Measurements from ENCODE around the gene DDR1. TPM values are rescaled to one million over a fixed set of nuclear protein-coding genes. Genes with fewer than 3 reads are reported as not detected.

DDR1 gene
- total RNA-seq, 1 donor from 2014 or later = 18.8 TPM

- H3K27me3 Mint-ChIP-seq = no peaks in the 10 kb centered on the region
- peaks cover 10% of the 10 kb centered on the region for H3K36me3 Mint-ChIP-seq (ENCODE audit: low read depth)
- intact Hi-C loops (cut with micrococcal nuclease) = no loop called here
- no peak overlapping the region for H3K4me3 Mint-ChIP-seq
- peaks cover 17% of the 10 kb centered on the region for H3K4me1 Mint-ChIP-seq
- H3K27ac Mint-ChIP-seq = no peak overlapping the region
- no peaks in the 10 kb centered on the region for H3K9me3 Mint-ChIP-seq
- DNase-seq = no peak
Observed at GRCh38 chr6:30889921-30890645, 5.8 kb downstream of the DDR1 start.

- DNase-seq = no peak
- Mint-ChIP-seq H3K4me1 (peaks cover 11% of the 10 kb centered on the region), H3K27ac (no peak overlapping the region), H3K9me3 (no peaks in the 10 kb centered on the region), H3K27me3 (no peaks in the 10 kb centered on the region), H3K4me3 (no peak overlapping the region), H3K36me3 (ENCODE audit: low read depth) (peaks cover 10% of the 10 kb centered on the region)
- intact Hi-C loops (cut with micrococcal nuclease) = no loop called here
Observed at GRCh38 chr6:30890646-30891449, 6.5 kb downstream of the DDR1 start.

GRCh38 chr6:30891450-30891723, 7.1 kb downstream of the DDR1 start:
- no peak for DNase-seq
- Mint-ChIP-seq H3K4me1 (peaks cover 6% of the 10 kb centered on the region), H3K36me3 (ENCODE audit: low read depth) (peaks cover 10% of the 10 kb centered on the region), H3K27me3 (no peaks in the 10 kb centered on the region), H3K27ac (no peak overlapping the region), H3K9me3 (no peaks in the 10 kb centered on the region), H3K4me3 (no peak overlapping the region)
- intact Hi-C loops (cut with micrococcal nuclease) = no loop called here

GRCh38 chr6:30891816-30892538, 7.7 kb downstream of the DDR1 start:
- peaks cover 3% of the 10 kb centered on the region for H3K4me1 Mint-ChIP-seq
- no peak for DNase-seq

DNA sequence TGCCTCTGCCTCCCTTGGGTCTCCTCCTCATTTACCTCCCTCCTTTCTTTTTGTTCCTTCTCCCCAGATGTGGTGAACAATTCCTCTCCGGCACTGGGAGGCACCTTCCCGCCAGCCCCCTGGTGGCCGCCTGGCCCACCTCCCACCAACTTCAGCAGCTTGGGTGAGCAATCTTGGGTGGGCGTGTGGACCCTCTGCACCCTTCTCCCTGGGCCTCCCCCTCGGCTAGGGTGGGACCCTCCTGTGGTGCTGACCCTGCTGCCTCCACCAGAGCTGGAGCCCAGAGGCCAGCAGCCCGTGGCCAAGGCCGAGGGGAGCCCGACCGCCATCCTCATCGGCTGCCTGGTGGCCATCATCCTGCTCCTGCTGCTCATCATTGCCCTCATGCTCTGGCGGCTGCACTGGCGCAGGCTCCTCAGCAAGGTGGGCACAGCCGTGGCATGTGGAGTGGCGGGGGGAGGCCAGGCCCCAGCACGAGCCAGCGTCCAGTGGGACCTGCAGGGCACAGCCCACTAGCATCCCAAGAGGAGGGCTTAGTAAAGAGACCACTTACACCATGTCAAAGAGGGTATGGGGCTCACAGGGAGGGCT, 8.8 kb downstream of the DDR1 start:
- Mint-ChIP-seq H3K27ac (no peak overlapping the region), H3K36me3 (ENCODE audit: low read depth) (peaks cover 10% of the 10 kb centered on the region), H3K27me3 (no peaks in the 10 kb centered on the region), H3K4me1 (peaks cover 2% of the 10 kb centered on the region), H3K9me3 (no peaks in the 10 kb centered on the region), H3K4me3 (no peak overlapping the region)
- no peak for DNase-seq
- intact Hi-C loops (cut with micrococcal nuclease) = no loop called here

More at GRCh38 chr6:30891816-30892538, 7.7 kb downstream of the DDR1 start:
- Mint-ChIP-seq H3K9me3 (no peaks in the 10 kb centered on the region), H3K27me3 (no peaks in the 10 kb centered on the region), H3K4me3 (no peak overlapping the region), H3K36me3 (ENCODE audit: low read depth) (peaks cover 10% of the 10 kb centered on the region), H3K27ac (no peak overlapping the region)
- intact Hi-C loops (cut with micrococcal nuclease) = no loop called here

DNA sequence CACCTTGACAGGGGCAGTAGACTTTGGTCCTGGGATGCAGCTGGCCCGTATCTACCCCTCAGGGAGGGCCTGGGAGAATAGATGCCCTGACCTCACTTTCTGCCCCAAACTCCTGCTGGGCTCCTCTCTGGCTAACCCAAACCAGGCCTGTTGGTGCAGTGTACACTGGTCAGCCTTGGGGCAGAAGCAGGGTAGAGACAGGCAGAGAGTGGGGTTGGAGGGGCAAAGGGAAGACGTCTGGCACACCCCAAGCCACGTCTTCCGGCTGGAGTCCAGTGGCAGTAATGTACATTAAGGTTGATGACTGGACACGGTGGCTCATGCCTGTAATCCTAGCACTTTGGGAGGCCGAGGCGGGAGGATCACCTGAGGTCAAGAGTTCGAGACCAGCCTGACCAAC, 9.3 kb downstream of the DDR1 start:
- no peaks in the 10 kb centered on the region for H3K9me3 Mint-ChIP-seq
- H3K27ac Mint-ChIP-seq = no peak overlapping the region
- no peaks in the 10 kb centered on the region for H3K27me3 Mint-ChIP-seq
- DNase-seq = no peak
- intact Hi-C loops (cut with micrococcal nuclease) = no loop called here
- peaks cover 2% of the 10 kb centered on the region for H3K4me1 Mint-ChIP-seq
- H3K4me3 Mint-ChIP-seq = no peak overlapping the region
- H3K36me3 Mint-ChIP-seq (ENCODE audit: low read depth) = peaks cover 15% of the 10 kb centered on the region

DNA sequence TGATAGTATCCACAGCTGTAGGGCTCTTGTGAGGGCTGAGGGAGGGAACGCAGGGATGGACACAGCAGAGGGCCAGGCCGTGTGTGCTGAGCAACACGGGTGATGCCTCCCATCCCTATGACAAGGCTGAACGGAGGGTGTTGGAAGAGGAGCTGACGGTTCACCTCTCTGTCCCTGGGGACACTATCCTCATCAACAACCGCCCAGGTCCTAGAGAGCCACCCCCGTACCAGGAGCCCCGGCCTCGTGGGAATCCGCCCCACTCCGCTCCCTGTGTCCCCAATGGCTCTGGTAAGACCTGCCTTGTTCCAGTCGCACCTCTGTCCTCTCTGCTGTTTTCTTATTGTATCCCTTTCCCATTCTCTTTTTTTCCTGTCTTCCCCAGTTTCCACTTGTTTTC, 10.1 kb downstream of the DDR1 start:
- DNase-seq = no peak
- Mint-ChIP-seq H3K9me3 (no peaks in the 10 kb centered on the region), H3K4me3 (no peak overlapping the region), H3K27me3 (no peaks in the 10 kb centered on the region), H3K4me1 (peaks cover 2% of the 10 kb centered on the region), H3K36me3 (ENCODE audit: low read depth) (peaks cover 16% of the 10 kb centered on the region), H3K27ac (no peak overlapping the region)
- intact Hi-C loops (cut with micrococcal nuclease) = no loop called here

DNA sequence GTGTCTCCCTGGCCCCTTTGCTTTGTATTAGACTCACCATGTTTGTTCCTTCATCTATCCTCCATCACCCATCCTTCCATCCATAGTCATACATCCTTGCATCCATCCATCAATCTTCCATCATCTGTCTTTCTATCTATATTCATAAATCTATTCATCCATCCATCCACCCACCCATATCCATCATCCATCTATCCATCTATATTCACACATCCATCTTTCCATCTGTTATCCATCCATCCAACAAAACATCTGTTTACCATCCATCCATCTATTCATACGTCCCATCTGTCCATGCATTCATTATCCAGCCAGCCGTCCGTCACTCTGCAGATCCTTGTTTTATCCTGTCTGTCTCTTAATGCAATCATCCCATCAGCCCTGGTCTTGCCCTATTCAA, 10.6 kb downstream of the DDR1 start:
- H3K27ac Mint-ChIP-seq = no peak overlapping the region
- intact Hi-C loops (cut with micrococcal nuclease) = no loop called here
- no peak for DNase-seq
- H3K9me3 Mint-ChIP-seq = no peaks in the 10 kb centered on the region
- H3K4me1 Mint-ChIP-seq = peaks cover 2% of the 10 kb centered on the region
- peaks cover 15% of the 10 kb centered on the region for H3K36me3 Mint-ChIP-seq (ENCODE audit: low read depth)
- no peak overlapping the region for H3K4me3 Mint-ChIP-seq
- no peaks in the 10 kb centered on the region for H3K27me3 Mint-ChIP-seq

DNA sequence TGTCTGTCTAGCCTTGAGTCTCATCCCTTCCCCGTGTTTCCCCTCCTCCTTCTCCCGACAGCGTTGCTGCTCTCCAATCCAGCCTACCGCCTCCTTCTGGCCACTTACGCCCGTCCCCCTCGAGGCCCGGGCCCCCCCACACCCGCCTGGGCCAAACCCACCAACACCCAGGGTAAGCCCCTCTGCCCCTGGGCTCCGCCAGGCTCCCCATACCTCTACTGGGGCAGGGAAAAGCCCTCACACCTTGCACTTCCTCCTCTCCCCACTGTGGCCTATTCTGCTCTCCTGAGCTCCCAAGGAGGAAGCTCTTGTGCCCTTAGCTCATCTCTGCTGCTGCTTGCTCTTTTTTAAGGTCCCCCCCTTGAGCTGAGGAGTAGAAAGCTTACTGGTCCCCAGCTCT, 11.0 kb downstream of the DDR1 start:
- intact Hi-C loops (cut with micrococcal nuclease) = no loop called here
- Mint-ChIP-seq H3K4me1 (peaks cover 2% of the 10 kb centered on the region), H3K36me3 (ENCODE audit: low read depth) (peaks cover 15% of the 10 kb centered on the region), H3K9me3 (no peaks in the 10 kb centered on the region), H3K4me3 (no peak overlapping the region), H3K27me3 (no peaks in the 10 kb centered on the region), H3K27ac (no peak overlapping the region)
- DNase-seq = no peak

DNA sequence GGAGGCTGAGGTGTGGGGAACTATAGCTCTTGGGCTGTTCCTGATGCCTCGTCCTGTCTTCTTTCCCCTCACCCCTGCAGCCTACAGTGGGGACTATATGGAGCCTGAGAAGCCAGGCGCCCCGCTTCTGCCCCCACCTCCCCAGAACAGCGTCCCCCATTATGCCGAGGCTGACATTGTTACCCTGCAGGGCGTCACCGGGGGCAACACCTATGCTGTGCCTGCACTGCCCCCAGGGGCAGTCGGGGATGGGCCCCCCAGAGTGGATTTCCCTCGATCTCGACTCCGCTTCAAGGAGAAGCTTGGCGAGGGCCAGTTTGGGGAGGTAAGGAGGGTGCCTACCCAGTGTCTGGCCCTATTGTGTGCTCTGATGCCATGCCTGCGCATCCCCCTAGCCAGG, 12.2 kb downstream of the DDR1 start:
- no peak overlapping the region for H3K27ac Mint-ChIP-seq
- H3K27me3 Mint-ChIP-seq = no peaks in the 10 kb centered on the region

GRCh38 chr6:30897882-30898281, 13.6 kb downstream of the DDR1 start:
- intact Hi-C loops (cut with micrococcal nuclease) = no loop called here
- Mint-ChIP-seq H3K4me1 (peaks cover 7% of the 10 kb centered on the region), H3K27ac (no peak overlapping the region)

More for the DNA sequence above, 12.2 kb downstream of the DDR1 start:
- Mint-ChIP-seq H3K4me1 (peaks cover 2% of the 10 kb centered on the region), H3K4me3 (no peak overlapping the region), H3K9me3 (no peaks in the 10 kb centered on the region), H3K36me3 (ENCODE audit: low read depth) (peaks cover 15% of the 10 kb centered on the region)
- no peak for DNase-seq
- intact Hi-C loops (cut with micrococcal nuclease) = no loop called here

DNA sequence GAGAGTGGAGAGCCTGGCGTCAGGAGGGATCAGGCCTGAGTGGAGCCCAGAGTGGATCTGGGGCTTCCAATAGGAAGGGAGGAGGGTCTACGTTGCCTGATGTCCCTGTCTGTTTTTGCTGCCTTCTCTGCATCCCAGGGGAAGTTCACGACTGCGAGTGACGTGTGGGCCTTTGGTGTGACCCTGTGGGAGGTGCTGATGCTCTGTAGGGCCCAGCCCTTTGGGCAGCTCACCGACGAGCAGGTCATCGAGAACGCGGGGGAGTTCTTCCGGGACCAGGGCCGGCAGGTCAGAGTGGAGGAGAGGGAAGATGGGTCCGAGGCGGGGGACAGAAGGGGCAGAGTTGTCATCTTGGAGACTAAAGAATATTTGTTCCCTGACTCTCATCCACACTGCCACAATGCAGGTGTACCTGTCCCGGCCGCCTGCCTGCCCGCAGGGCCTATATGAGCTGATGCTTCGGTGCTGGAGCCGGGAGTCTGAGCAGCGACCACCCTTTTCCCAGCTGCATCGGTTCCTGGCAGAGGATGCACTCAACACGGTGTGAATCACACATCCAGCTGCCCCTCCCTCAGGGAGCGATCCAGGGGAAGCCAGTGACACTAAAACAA, 14.5 kb downstream of the DDR1 start:
- Mint-ChIP-seq H3K27ac (no peak overlapping the region), H3K4me1 (peaks cover 8% of the 10 kb centered on the region), H3K4me3 (no peak overlapping the region), H3K36me3 (ENCODE audit: low read depth) (peaks cover 12% of the 10 kb centered on the region), H3K27me3 (no peaks in the 10 kb centered on the region), H3K9me3 (no peaks in the 10 kb centered on the region)
- intact Hi-C loops (cut with micrococcal nuclease) = no loop called here
- DNase-seq = no peak

More at GRCh38 chr6:30897882-30898281, 13.6 kb downstream of the DDR1 start:
- no peak for DNase-seq
- peaks cover 12% of the 10 kb centered on the region for H3K36me3 Mint-ChIP-seq (ENCODE audit: low read depth)
- H3K9me3 Mint-ChIP-seq = no peaks in the 10 kb centered on the region
- H3K27me3 Mint-ChIP-seq = no peaks in the 10 kb centered on the region
- H3K4me3 Mint-ChIP-seq = no peak overlapping the region

DNA sequence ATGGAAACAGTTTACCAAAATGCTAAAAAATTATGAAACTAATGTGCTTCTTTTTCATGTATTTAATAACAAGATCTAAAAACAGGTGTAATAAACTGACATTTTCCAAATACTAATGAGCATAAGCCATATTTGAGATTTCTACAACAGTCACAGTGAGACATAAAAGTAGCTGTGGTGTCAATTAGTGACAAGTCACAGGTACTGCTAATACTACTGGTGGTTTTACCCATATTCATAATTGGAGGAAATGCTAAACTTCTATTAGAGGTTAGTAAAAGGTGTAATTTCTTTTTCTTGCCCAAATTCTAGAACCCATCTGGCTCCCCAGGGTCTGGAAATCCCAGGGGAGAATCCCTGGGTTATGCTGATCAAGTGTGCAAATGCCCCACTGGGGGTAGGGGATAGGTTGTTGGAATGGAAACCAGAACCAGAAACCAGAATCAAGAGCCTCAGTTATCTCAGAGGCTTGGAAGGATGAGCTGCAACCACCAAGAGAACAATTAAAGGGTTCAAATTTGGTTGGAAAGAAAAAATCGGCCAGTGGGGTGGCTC, 16.6 kb downstream of the DDR1 start:
- Mint-ChIP-seq H3K4me3 (no peak overlapping the region), H3K36me3 (ENCODE audit: low read depth) (peaks cover 8% of the 10 kb centered on the region), H3K27ac (no peak overlapping the region), H3K9me3 (no peaks in the 10 kb centered on the region), H3K27me3 (no peaks in the 10 kb centered on the region), H3K4me1 (peaks cover 6% of the 10 kb centered on the region)
- DNase-seq = no peak
- intact Hi-C loops (cut with micrococcal nuclease) = no loop called here
